ENCODE measurements around the gene FAM120A. TPM values are rescaled to one million over a fixed set of nuclear protein-coding genes. Genes with fewer than 3 reads are reported as not detected.

The FAM120A gene
- total and polyA plus RNA-seq, 9 donors, result 37.9 to 130 (median 78.9) TPM

GRCh38 chr9:93468763-93469456 is 17.4 kb downstream of the FAM120A start:
- intact Hi-C loops (cut with DNase I), result no loop called here
- DNase-seq, result no peak
- no peaks in the 10 kb centered on the region for H3K36me3 ChIP-seq
- peak overlapping the region in 1 of 2 donors; percentile 13 for H3K27ac ChIP-seq
- TF ChIP-seq CTCF (IDR thresholded peaks at IDR 0.05) (no peak), POLR2A (IDR thresholded peaks at IDR 0.05) (no peak), EP300 (IDR thresholded peaks at IDR 0.05) (no peak)
- H3K27me3 ChIP-seq, result no peaks in the 10 kb centered on the region
- WGBS, 3 donors, result 14 to 18% (median 14%) methylated on average over 5 of the region's 5 CpGs
- H3K4me3 ChIP-seq, result no peak overlapping the region
- peaks cover 20% of the 10 kb centered on the region for H3K4me1 ChIP-seq (ENCODE audit: insufficient read depth)
- H3K9me3 ChIP-seq, result no peaks in the 10 kb centered on the region

DNA sequence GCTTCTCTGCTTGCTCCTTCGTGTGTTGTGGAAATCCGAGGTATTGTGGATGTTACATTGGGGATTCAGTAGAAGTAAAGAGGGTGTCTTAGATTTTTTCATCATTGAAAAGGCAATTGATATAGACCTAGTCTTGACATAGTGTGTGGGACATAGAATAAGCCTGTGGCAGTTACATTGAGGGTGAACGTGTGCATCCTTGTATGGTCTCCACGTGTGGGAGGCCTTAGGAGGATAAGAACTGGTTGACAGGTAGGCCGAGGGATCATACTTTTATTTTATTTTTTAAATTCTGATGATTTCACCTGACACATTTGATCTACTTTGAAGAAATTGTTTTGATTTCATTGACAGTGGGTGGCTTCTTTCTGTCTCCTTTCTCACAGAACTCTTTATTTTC is 18.9 kb downstream of the FAM120A start:
- no peaks in the 10 kb centered on the region for H3K9me3 ChIP-seq
- no peaks in the 10 kb centered on the region for H3K27me3 ChIP-seq
- WGBS, 3 donors, result 85 to 93% (median 91%) methylated on average over 5 of the region's 5 CpGs
- no peaks in the 10 kb centered on the region for H3K36me3 ChIP-seq
- no peak overlapping the region for H3K27ac ChIP-seq
- H3K4me3 ChIP-seq, result no peak overlapping the region
- no peak for TF ChIP-seq POLR2A (IDR thresholded peaks at IDR 0.05)
- no peak for TF ChIP-seq CTCF (IDR thresholded peaks at IDR 0.05)
- no peak for TF ChIP-seq EP300 (IDR thresholded peaks at IDR 0.05)
- intact Hi-C loops (cut with DNase I), result no loop called here
- H3K4me1 ChIP-seq (ENCODE audit: insufficient read depth), result peaks cover 20% of the 10 kb centered on the region
- DNase-seq, result no peak

- H3K9me3 ChIP-seq, result no peaks in the 10 kb centered on the region
- no peak for DNase-seq
- H3K27me3 ChIP-seq, result no peaks in the 10 kb centered on the region
- H3K27ac ChIP-seq, result no peak overlapping the region
- TF ChIP-seq POLR2A (IDR thresholded peaks at IDR 0.05), result no peak
- H3K36me3 ChIP-seq, result no peaks in the 10 kb centered on the region
- intact Hi-C loops (cut with DNase I), result no loop called here
- peaks cover 16% of the 10 kb centered on the region for H3K4me1 ChIP-seq (ENCODE audit: insufficient read depth)
- H3K4me3 ChIP-seq, result no peak overlapping the region
- WGBS, 3 donors, result 58 to 64% (median 59%) methylated on average over 6 of the region's 6 CpGs
Measured at GRCh38 chr9:93471124-93471523, 19.6 kb downstream of the FAM120A start.

GRCh38 chr9:93473411-93473810 is 21.9 kb downstream of the FAM120A start:
- TF ChIP-seq CTCF (IDR thresholded peaks at IDR 0.05), result no peak
- H3K4me1 ChIP-seq (ENCODE audit: insufficient read depth), result peaks cover 9% of the 10 kb centered on the region
- no peaks in the 10 kb centered on the region for H3K36me3 ChIP-seq
- H3K4me3 ChIP-seq, result no peak overlapping the region
- intact Hi-C loops (cut with DNase I), result no loop called here
- H3K27me3 ChIP-seq, result no peaks in the 10 kb centered on the region
- WGBS, 3 donors, result 82 to 83% (median 82%) methylated on average over 5 of the region's 5 CpGs
- DNase-seq, result no peak
- H3K9me3 ChIP-seq, result no peaks in the 10 kb centered on the region
- H3K27ac ChIP-seq, result no peak overlapping the region

GRCh38 chr9:93475108-93475507 is 23.6 kb downstream of the FAM120A start:
- Histone ChIP-seq H3K9me3 (no peaks in the 10 kb centered on the region), H3K27ac (no peak overlapping the region), H3K4me1 (ENCODE audit: insufficient read depth) (peaks cover 5% of the 10 kb centered on the region), H3K36me3 (no peaks in the 10 kb centered on the region), H3K27me3 (no peaks in the 10 kb centered on the region), H3K4me3 (no peak overlapping the region)
- TF ChIP-seq POLR2A (IDR thresholded peaks at IDR 0.05) (no peak), CTCF (IDR thresholded peaks at IDR 0.05) (no peak), EP300 (IDR thresholded peaks at IDR 0.05) (no peak)
- intact Hi-C loops (cut with DNase I), result no loop called here
- no peak for DNase-seq
- 96 to 97% (median 97%) methylated on average over 3 of the region's 3 CpGs for WGBS, 3 donors
